ENCODE measurements around the gene SSBP4.

The SSBP4 gene

GRCh38 chr19:18460900-18461299 is 41.7 kb downstream of the SSBP4 start:
- Histone ChIP-seq H3K27me3 (ENCODE audit: control insufficient read depth, insufficient read depth, low read length) (no peaks in the 10 kb centered on the region), H3K4me1 (ENCODE audit: control insufficient read depth, insufficient read depth, low read length) (no peaks in the 10 kb centered on the region), H3K9me3 (ENCODE audit: control insufficient read depth, insufficient read depth, low read length) (no peaks in the 10 kb centered on the region), H3K27ac (ENCODE audit: low read length) (no peak overlapping the region), H3K36me3 (ENCODE audit: control insufficient read depth, insufficient read depth, low read length) (peaks cover 17% of the 10 kb centered on the region), H3K4me3 (ENCODE audit: low read length) (no peak overlapping the region)
- no CpG with 5 or more reads among the region's 12 CpGs for WGBS (ENCODE audit: insufficient coverage, insufficient read length)
- no peak for DNase-seq (ENCODE audit: low read depth, low spot score)

GRCh38 chr19:18461471-18461870 is 42.3 kb downstream of the SSBP4 start:
- no peak overlapping the region for H3K27ac ChIP-seq (ENCODE audit: low read length)

GRCh38 chr19:18464646-18465045 is 45.4 kb downstream of the SSBP4 start:
- DNase-seq (ENCODE audit: low read depth, low spot score) = no peak
- H3K36me3 ChIP-seq (ENCODE audit: control insufficient read depth, insufficient read depth, low read length) = peaks cover 15% of the 10 kb centered on the region
- WGBS (ENCODE audit: insufficient coverage, insufficient read length) = no CpG with 5 or more reads among the region's 8 CpGs

More at GRCh38 chr19:18461471-18461870, 42.3 kb downstream of the SSBP4 start:
- Histone ChIP-seq H3K4me1 (ENCODE audit: control insufficient read depth, insufficient read depth, low read length) (no peaks in the 10 kb centered on the region; the same call in 1 of the 2 replicates), H3K9me3 (ENCODE audit: control insufficient read depth, insufficient read depth, low read length) (no peaks in the 10 kb centered on the region), H3K27me3 (ENCODE audit: control insufficient read depth, insufficient read depth, low read length) (no peaks in the 10 kb centered on the region), H3K4me3 (ENCODE audit: low read length) (no peak overlapping the region), H3K36me3 (ENCODE audit: control insufficient read depth, insufficient read depth, low read length) (peaks cover 17% of the 10 kb centered on the region)
- no peak for DNase-seq (ENCODE audit: low read depth, low spot score)
- WGBS (ENCODE audit: insufficient coverage, insufficient read length) = no CpG with 5 or more reads among the region's 22 CpGs

GRCh38 chr19:18465214-18465963 is 46.2 kb downstream of the SSBP4 start:
- H3K4me1 ChIP-seq (ENCODE audit: control insufficient read depth, insufficient read depth, low read length) = peaks cover 3% of the 10 kb centered on the region
- H3K27ac ChIP-seq (ENCODE audit: low read length) = no peak overlapping the region

More at GRCh38 chr19:18464646-18465045, 45.4 kb downstream of the SSBP4 start:
- Histone ChIP-seq H3K4me3 (ENCODE audit: low read length) (no peak overlapping the region), H3K9me3 (ENCODE audit: control insufficient read depth, insufficient read depth, low read length) (no peaks in the 10 kb centered on the region), H3K4me1 (ENCODE audit: control insufficient read depth, insufficient read depth, low read length) (no peaks in the 10 kb centered on the region; the same call in 1 of the 2 replicates), H3K27ac (ENCODE audit: low read length) (no peak overlapping the region), H3K27me3 (ENCODE audit: control insufficient read depth, insufficient read depth, low read length) (no peaks in the 10 kb centered on the region)

GRCh38 chr19:18465964-18466339 is 46.8 kb downstream of the SSBP4 start:
- H3K27me3 ChIP-seq (ENCODE audit: control insufficient read depth, insufficient read depth, low read length) = no peaks in the 10 kb centered on the region
- no peak overlapping the region for H3K4me3 ChIP-seq (ENCODE audit: low read length)
- H3K27ac ChIP-seq (ENCODE audit: low read length) = no peak overlapping the region
- WGBS (ENCODE audit: insufficient coverage, insufficient read length) = no CpG with 5 or more reads among the region's 6 CpGs
- H3K4me1 ChIP-seq (ENCODE audit: control insufficient read depth, insufficient read depth, low read length) = peaks cover 3% of the 10 kb centered on the region
- DNase-seq (ENCODE audit: low read depth, low spot score) = no peak
- H3K9me3 ChIP-seq (ENCODE audit: control insufficient read depth, insufficient read depth, low read length) = no peaks in the 10 kb centered on the region
- peaks cover 6% of the 10 kb centered on the region; the same call in 1 of the 2 replicates for H3K36me3 ChIP-seq (ENCODE audit: control insufficient read depth, insufficient read depth, low read length)

More at GRCh38 chr19:18465214-18465963, 46.2 kb downstream of the SSBP4 start:
- H3K9me3 ChIP-seq (ENCODE audit: control insufficient read depth, insufficient read depth, low read length) = no peaks in the 10 kb centered on the region
- no peak for DNase-seq (ENCODE audit: low read depth, low spot score)
- WGBS (ENCODE audit: insufficient coverage, insufficient read length) = no CpG with 5 or more reads among the region's 30 CpGs
- H3K27me3 ChIP-seq (ENCODE audit: control insufficient read depth, insufficient read depth, low read length) = no peaks in the 10 kb centered on the region
- peaks cover 10% of the 10 kb centered on the region for H3K36me3 ChIP-seq (ENCODE audit: control insufficient read depth, insufficient read depth, low read length)
- no peak overlapping the region for H3K4me3 ChIP-seq (ENCODE audit: low read length)

GRCh38 chr19:18466354-18466753 is 47.2 kb downstream of the SSBP4 start:
- Histone ChIP-seq H3K4me3 (ENCODE audit: low read length) (no peak overlapping the region), H3K36me3 (ENCODE audit: control insufficient read depth, insufficient read depth, low read length) (peaks cover 2% of the 10 kb centered on the region; the same call in 1 of the 2 replicates), H3K4me1 (ENCODE audit: control insufficient read depth, insufficient read depth, low read length) (peaks cover 3% of the 10 kb centered on the region), H3K27me3 (ENCODE audit: control insufficient read depth, insufficient read depth, low read length) (no peaks in the 10 kb centered on the region), H3K27ac (ENCODE audit: low read length) (no peak overlapping the region), H3K9me3 (ENCODE audit: control insufficient read depth, insufficient read depth, low read length) (no peaks in the 10 kb centered on the region)
- DNase-seq (ENCODE audit: low read depth, low spot score) = no peak
- no CpG with 5 or more reads among the region's 11 CpGs for WGBS (ENCODE audit: insufficient coverage, insufficient read length)

GRCh38 chr19:18467978-18468377 is 48.8 kb downstream of the SSBP4 start:
- Histone ChIP-seq H3K27ac (ENCODE audit: low read length) (no peak overlapping the region), H3K4me1 (ENCODE audit: control insufficient read depth, insufficient read depth, low read length) (peaks cover 3% of the 10 kb centered on the region), H3K9me3 (ENCODE audit: control insufficient read depth, insufficient read depth, low read length) (no peaks in the 10 kb centered on the region), H3K36me3 (ENCODE audit: control insufficient read depth, insufficient read depth, low read length) (no peaks in the 10 kb centered on the region), H3K4me3 (ENCODE audit: low read length) (no peak overlapping the region), H3K27me3 (ENCODE audit: control insufficient read depth, insufficient read depth, low read length) (no peaks in the 10 kb centered on the region)
- 100% methylated on average over 1 of the region's 3 CpGs for WGBS (ENCODE audit: insufficient coverage, insufficient read length)
- DNase-seq (ENCODE audit: low read depth, low spot score) = no peak

- no peaks in the 10 kb centered on the region for H3K9me3 ChIP-seq (ENCODE audit: control insufficient read depth, insufficient read depth, low read length)
- no peak for DNase-seq (ENCODE audit: low read depth, low spot score)
- no CpG with 5 or more reads among the region's 3 CpGs for WGBS (ENCODE audit: insufficient coverage, insufficient read length)
- H3K4me3 ChIP-seq (ENCODE audit: low read length) = no peak overlapping the region
- H3K4me1 ChIP-seq (ENCODE audit: control insufficient read depth, insufficient read depth, low read length) = peaks cover 3% of the 10 kb centered on the region
- no peaks in the 10 kb centered on the region for H3K27me3 ChIP-seq (ENCODE audit: control insufficient read depth, insufficient read depth, low read length)
- no peaks in the 10 kb centered on the region for H3K36me3 ChIP-seq (ENCODE audit: control insufficient read depth, insufficient read depth, low read length)
- H3K27ac ChIP-seq (ENCODE audit: low read length) = no peak overlapping the region
Measured at GRCh38 chr19:18468517-18468916, 49.3 kb downstream of the SSBP4 start.

GRCh38 chr19:18469069-18469846 is 50.1 kb downstream of the SSBP4 start:
- H3K27me3 ChIP-seq (ENCODE audit: control insufficient read depth, insufficient read depth, low read length) = no peaks in the 10 kb centered on the region
- no peaks in the 10 kb centered on the region for H3K9me3 ChIP-seq (ENCODE audit: control insufficient read depth, insufficient read depth, low read length)
- DNase-seq (ENCODE audit: low read depth, low spot score) = peak; percentile 63
- no peaks in the 10 kb centered on the region for H3K36me3 ChIP-seq (ENCODE audit: control insufficient read depth, insufficient read depth, low read length)
- no peak overlapping the region for H3K4me3 ChIP-seq (ENCODE audit: low read length)
- H3K4me1 ChIP-seq (ENCODE audit: control insufficient read depth, insufficient read depth, low read length) = peaks cover 3% of the 10 kb centered on the region
- H3K27ac ChIP-seq (ENCODE audit: low read length) = no peak overlapping the region
- no CpG with 5 or more reads among the region's 28 CpGs for WGBS (ENCODE audit: insufficient coverage, insufficient read length)

- no peaks in the 10 kb centered on the region for H3K27me3 ChIP-seq (ENCODE audit: control insufficient read depth, insufficient read depth, low read length)
- DNase-seq (ENCODE audit: low read depth, low spot score) = no peak
- no peaks in the 10 kb centered on the region for H3K9me3 ChIP-seq (ENCODE audit: control insufficient read depth, insufficient read depth, low read length)
- peaks cover 3% of the 10 kb centered on the region for H3K4me1 ChIP-seq (ENCODE audit: control insufficient read depth, insufficient read depth, low read length)
- H3K4me3 ChIP-seq (ENCODE audit: low read length) = no peak overlapping the region
- no peaks in the 10 kb centered on the region for H3K36me3 ChIP-seq (ENCODE audit: control insufficient read depth, insufficient read depth, low read length)
- no CpG with 5 or more reads among the region's 2 CpGs for WGBS (ENCODE audit: insufficient coverage, insufficient read length)
- H3K27ac ChIP-seq (ENCODE audit: low read length) = no peak overlapping the region
Measured at GRCh38 chr19:18470787-18471186, 51.6 kb downstream of the SSBP4 start.

All from iPS DF 6.9 (cell line).